ENCODE data around the gene ISLR. TPM values are rescaled to one million over a fixed set of nuclear protein-coding genes. Genes with fewer than 3 reads are reported as not detected.

Gene ISLR
- total RNA-seq, 2 donors from 2014 or later, result 10.5 to 15.8 TPM

GRCh38 chr15:74172701-74173379, 670 bp upstream of the ISLR start:
- intact Hi-C loops (cut with DNase I), result no loop called here
- ATAC-seq, result no peak
- Histone ChIP-seq H3K4me1 (no peaks in the 10 kb centered on the region), H3K27ac (peak overlapping the region in 1 of 4 donors; percentile 5), H3K4me3 (no peak overlapping the region), H3K9me3 (no peaks in the 10 kb centered on the region), H3K36me3 (replicated peaks in 1 of 2; ENCODE audit: insufficient read depth in 1 of 2, low read depth in 2 of 2) (no peaks in the 10 kb centered on the region), H3K27me3 (no peaks in the 10 kb centered on the region)
- TF ChIP-seq POLR2A (IDR thresholded peaks at IDR 0.05) (no peak), CTCF (IDR thresholded peaks at IDR 0.05) (no peak)
- 61 to 63% methylated on average over 11 to 13 of the region's 13 CpGs for WGBS, 2 donors
- peak in 2 of 4 donors; percentile 24 to 26 for DNase-seq

- H3K36me3 ChIP-seq (replicated peaks in 1 of 2; ENCODE audit: insufficient read depth in 1 of 2, low read depth in 2 of 2), result no peaks in the 10 kb centered on the region
- H3K27me3 ChIP-seq, result no peaks in the 10 kb centered on the region
- TF ChIP-seq POLR2A (IDR thresholded peaks at IDR 0.05), result no peak
- DNase-seq, result peak in 2 of 4 donors; percentile 10 to 19
- intact Hi-C loops (cut with DNase I), result no loop called here
- no peaks in the 10 kb centered on the region for H3K9me3 ChIP-seq
- peak overlapping the region in 1 of 4 donors; percentile 44 for H3K27ac ChIP-seq
- WGBS, 2 donors, result 70 to 71% methylated on average over 16 to 20 of the region's 20 CpGs
- H3K4me3 ChIP-seq, result no peak overlapping the region
- H3K4me1 ChIP-seq, result peaks cover under 1% of the 10 kb centered on the region
- ATAC-seq, result no peak
Observed at GRCh38 chr15:74174219-74174957, 878 bp downstream of the ISLR start.

GRCh38 chr15:74174958-74175253, 1.4 kb downstream of the ISLR start:
- Histone ChIP-seq H3K27me3 (no peaks in the 10 kb centered on the region), H3K9me3 (no peaks in the 10 kb centered on the region), H3K4me1 (peaks cover 6% of the 10 kb centered on the region), H3K36me3 (replicated peaks in 1 of 2; ENCODE audit: insufficient read depth in 1 of 2, low read depth in 2 of 2) (no peaks in the 10 kb centered on the region), H3K4me3 (no peak overlapping the region), H3K27ac (no peak overlapping the region)
- ATAC-seq, result no peak
- TF ChIP-seq POLR2A (IDR thresholded peaks at IDR 0.05), result no peak
- no peak for TF ChIP-seq CTCF (IDR thresholded peaks at IDR 0.05)
- 76 to 89% methylated on average over 5 to 14 of the region's 14 CpGs for WGBS, 2 donors
- no peak for DNase-seq
- intact Hi-C loops (cut with DNase I), result no loop called here

- Histone ChIP-seq H3K36me3 (replicated peaks in 1 of 2; ENCODE audit: insufficient read depth in 1 of 2, low read depth in 2 of 2) (no peaks in the 10 kb centered on the region), H3K9me3 (no peaks in the 10 kb centered on the region), H3K27me3 (no peaks in the 10 kb centered on the region), H3K4me1 (peaks cover 6% of the 10 kb centered on the region), H3K27ac (no peak overlapping the region), H3K4me3 (no peak overlapping the region)
- WGBS, 2 donors, result 79 to 80% methylated on average over 34 to 44 of the region's 45 CpGs
- TF ChIP-seq POLR2A (IDR thresholded peaks at IDR 0.05) (no peak), CTCF (IDR thresholded peaks at IDR 0.05) (no peak)
- ATAC-seq (no peak), DNase-seq (peak in 1 of 4 donors; percentile 6)
- intact Hi-C loops (cut with DNase I), result no loop called here
Observed at GRCh38 chr15:74175271-74176191, 2.0 kb downstream of the ISLR start.

Data from body of pancreas (tissue), 4 donors.